HG03378 (cell line): Measurements from ENCODE around the gene IFT80.

ENCODE experiments used
- ATAC-seq: cut with Tn5 transposase; IDR thresholded peaks from one replicate; pipeline ENCODE4 v1.9.1; 2021; ENCODE audit warnings: mild to moderate bottlenecking, moderate library complexity; ENCODE audit not compliant: unreplicated experiment

Gene IFT80

DNA sequence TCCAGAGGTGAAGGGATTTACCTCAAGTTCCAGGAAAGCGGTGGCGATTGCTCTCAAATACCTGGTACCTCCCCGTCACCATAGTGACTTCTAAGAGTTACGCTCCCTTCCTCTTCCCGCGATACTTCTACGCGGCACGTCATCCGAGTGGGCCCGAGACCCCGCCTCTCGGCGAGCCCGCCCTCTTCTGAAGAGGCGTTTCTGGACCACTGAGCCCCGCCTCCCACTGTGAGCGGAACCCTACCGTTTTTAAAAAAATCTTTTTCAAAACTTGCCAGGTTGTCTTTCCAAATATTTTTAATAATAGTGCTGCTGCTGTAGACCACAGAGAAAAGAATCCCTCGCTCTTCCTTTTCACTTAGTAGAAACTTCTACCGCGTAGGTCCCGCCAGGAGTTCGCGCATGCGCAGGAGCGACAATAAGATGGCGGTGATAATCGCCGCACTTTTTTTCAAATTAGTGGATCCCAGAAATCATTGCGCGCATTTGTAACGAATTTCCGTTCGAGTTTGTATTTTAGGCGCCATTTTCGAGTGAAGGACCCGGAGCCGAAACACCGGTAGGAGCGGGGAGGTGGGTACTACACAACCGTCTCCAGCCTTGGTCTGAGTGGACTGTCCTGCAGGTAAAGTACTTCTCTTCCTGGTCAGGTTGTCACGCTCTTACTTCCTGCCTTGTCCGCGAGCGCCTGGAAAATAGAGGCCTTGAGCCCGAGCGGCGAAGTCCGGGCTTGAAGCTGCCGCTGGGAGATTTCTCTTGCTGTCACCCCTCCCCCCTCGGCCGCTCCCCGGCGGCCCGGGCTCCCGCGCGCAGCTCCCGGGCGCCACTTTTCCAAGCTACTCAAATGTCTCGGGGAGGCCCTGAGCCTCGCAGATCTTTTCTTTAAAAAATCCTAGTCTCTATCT is at the start of gene IFT80, which contains the start of gene SMC4:
Gene IFT80, minus strand, starts transcription at position 101 of the 905 bp plus-strand sequence. CDS start 14,625 bp downstream, outside the sequence.
Gene SMC4, plus strand, starts transcription at position 526 of the 905 bp plus-strand sequence. CDS start 1,177 bp downstream, outside the sequence.
- ATAC-seq = peak; percentile 92

DNA sequence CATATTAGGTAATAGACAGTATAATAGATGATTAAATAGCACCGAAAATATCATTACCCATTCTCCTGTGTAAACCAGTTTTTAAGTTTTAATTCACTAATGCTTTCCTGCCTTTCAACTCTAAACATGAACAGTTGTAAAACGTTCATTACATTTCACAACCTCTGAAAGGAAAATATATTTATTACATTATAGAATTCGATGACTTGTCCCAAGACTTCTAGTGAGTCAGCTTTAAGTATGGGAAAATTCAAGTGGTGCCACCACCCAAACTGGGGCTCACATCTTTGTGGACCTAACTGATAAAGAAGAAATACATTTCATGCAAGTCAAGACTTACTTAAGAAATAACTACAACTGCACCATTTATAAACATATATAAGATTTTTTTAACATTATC is 48.5 kb upstream of the IFT80 start:
- ATAC-seq = no peak

DNA sequence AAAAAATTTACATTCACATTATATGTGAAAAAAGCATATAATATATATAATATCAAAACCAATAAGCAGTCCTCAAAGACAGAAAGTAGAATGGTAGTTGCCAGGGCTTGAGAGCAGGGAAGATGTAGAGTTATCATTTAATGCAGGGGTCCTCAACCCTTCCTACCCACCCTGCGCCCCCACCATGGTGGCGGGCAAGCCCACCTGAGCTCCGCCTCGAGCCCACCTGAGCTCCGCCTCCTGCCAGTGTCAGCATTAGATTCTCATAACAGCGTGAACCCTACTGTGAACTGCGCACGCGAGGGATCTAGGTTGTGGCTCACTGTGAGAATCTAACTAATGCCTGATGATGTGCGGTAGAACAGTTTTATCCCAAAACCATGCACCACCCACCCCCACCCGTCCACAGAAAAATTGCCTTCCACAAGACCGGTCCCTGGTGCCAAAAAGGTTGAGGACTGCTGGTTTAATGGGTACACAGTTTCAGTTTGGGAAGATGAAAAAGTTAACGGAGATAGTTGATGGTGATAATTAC is 47.6 kb upstream of the IFT80 start:
- no peak for ATAC-seq

DNA sequence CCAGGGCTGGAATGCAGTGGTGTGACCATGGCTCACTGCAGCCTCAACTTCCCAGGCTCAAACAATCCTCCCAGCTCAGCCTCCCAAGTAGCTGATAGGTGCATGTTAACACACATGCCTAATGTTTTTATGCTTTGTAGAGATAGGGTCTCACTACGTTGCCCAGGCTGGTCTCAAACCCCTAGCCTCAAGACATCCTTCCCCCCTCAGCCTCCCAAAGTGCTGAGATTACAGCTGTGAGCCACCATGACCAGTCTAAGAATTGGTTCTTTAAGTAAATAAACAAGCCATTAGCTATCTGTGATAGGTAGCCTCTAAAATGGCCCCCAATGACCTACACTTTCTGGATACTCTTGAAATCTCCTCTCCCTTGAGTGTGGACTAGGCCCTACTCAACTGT is 46.8 kb upstream of the IFT80 start:
- ATAC-seq = no peak

DNA sequence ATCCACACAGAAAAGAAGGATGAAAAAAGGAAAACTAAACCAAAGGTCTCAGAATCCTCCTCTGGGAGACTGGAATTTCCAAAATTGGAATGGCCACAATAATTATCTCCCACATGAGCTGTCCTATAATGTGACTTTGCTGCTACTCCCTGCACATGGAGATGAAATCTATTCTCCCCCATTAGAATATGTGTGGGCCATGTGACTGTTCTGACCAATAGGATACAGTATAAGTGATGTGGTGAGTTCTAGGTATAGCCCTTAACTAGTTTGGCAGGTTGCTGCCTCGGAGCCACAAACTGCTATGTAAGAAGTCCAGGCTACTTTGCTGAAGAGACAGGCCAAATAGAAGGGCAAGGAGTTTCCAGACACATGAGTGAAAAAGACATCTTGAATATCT is 45.4 kb upstream of the IFT80 start:
- ATAC-seq = no peak

DNA sequence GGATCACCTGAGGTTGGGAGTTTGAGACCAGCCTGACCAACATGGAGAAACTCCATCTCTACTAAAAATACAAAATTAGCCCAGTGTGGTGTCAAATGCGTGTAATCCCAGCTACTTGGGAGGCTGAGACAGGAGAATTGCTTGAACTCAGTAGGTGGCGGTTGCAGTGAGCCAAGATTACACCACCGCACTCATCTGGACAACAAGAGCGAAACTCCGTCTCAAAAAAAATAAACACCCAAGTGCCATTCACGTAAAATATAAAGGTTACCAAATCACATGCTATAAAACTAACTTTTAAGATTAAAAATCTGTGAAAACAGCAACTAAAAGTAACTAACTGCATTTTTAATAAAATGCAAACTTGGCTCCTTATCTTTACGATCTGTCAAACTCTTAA is 41.7 kb upstream of the IFT80 start:
- ATAC-seq = no peak

DNA sequence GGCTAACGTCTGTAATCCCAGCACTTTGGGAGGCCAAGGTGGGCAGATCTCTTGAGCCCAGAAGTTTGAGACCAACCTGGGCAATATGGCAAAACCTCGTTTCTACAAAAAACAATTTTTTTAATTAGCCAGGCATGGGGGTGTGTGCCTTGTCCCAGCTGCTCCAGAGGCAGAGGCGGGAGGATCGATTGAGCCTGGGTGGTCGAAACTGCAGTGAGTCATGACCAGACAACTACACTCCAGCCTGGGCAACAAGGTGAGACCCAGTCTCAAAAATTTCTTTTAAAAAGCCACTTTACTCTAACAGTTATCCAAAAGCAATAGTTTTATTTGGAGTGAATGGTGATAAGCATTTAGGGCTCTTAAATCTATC is 38.0 kb upstream of the IFT80 start:
- ATAC-seq = no peak

DNA sequence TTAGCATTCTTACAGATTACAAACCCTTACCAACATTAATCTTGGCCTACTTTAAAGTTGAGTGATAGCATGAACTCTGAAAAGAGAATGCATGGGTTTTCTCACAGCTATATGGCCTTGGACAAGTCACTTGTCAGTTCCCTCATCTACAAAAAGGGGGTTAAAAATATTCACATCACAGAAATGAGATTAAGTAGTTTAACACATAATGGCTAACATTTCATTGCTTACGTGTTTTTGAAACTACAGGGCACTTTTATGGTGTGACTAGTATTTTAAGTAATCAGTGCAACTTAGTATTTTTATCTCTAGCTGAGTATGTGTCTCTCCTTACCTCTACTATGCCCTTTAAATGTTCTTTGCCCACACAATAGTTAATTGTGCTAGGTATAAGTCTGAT is 36.7 kb upstream of the IFT80 start:
- no peak for ATAC-seq

DNA sequence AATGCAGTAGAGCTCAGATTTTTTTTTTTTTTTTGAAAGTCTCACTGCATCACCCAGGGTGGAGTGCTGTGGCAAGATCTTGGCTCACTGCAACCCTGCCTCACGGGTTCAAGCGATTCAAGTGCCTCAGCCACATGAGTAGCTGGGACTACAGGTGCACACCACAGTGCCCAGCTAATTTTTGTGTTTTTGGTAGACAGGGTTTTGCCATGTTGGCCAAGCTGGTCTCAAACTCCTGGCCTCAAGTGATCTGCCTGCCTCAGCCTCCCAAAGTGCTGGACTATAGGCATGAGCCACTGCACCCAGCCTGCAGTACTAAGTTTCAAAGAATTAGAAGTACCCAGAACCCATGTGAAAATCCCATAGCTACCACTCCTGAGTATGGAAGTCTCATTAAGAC is 36.1 kb upstream of the IFT80 start:
- ATAC-seq = no peak

DNA sequence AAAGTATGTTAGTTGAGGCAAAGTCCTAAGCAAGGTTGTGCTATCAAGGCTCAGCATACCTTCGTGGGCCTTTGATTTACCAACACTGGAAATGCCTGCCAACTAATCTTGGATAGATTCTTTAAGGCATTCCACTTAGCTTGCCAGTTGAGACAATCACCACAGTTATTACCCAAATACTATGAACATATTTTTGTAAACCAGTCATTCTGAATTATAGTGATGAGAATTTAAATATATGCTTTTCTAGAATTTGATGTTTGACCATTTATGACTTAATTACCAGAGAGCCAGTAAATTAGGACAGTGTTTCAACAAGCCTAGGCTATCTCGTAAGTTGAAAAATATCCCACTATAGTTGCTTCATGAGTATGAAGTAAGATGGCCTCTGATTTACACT is 35.0 kb upstream of the IFT80 start:
- ATAC-seq = no peak

DNA sequence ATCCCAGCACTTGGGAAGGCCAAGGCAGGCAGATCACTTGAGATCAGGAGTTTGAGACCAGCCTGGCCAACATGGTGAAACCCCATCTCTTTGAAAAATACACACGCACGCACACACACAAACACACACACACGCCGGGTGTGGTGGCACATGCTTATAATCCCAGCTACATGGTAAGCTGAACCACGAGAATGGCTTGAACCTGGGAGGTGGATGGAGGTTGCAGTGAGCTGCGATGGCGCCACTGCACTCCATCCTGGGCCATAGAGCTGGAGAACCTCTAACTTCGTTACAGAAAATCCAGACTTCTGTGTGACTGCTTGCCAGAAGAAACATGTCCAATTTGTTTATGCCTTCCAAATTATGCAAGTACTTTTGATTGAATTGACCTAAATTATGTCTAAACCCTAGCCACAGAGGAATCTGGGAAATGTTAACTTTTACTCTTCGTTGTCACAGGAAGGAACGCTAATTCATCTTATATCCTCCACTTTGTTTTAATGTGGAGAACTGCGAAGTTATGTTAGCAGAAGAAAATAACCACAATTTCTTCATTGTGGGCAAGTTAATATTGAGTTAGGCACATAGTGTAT is 28.9 kb upstream of the IFT80 start:
- ATAC-seq = no peak

DNA sequence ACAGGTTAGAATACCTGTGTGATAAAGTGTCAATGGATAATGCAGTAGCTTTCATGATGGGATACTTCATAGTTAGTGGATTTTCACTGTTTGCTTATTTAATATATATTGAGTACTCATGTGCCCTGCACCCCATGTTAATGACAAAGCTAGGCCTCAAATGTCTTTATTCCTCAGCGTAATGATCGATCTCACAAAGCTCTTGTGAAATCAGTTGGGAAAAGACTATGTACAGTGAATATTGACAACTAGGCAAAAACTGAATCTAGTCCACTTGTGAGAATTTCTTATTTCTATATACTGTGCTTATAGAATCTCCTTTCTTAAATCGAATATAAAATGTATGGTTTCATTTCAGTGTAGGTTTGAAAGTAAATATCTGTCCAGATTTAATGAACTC is 18.3 kb upstream of the IFT80 start:
- ATAC-seq = no peak

DNA sequence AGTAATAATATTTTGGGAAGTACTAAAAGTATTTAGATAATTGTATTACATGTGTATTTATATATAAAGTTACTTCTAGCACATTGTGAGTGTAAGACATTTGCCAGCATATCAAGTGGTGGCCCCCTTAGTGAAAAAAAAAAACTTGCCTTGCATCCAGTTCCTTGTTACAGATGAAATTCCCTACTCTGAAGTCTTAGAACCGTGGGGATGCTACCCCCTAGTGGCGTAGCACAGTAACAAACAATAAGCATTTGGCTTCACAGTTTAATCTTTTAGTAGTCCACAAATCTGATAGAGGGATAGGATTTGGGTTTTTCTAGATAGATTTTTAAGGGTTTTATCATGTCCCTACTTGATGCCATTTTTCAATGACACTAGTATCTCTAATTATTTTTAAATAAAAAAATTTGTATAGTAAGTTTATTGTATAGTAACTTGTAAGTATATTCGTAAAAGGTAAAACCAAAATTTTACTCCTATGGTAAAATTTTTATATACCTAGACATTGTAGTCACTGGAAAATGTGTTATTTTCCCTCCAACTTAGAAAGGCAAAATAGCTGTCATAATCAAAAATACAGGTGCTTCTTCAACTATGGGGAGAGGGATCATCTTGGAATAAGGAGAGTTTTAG is 14.7 kb upstream of the IFT80 start:
- ATAC-seq = peak; percentile 88

DNA sequence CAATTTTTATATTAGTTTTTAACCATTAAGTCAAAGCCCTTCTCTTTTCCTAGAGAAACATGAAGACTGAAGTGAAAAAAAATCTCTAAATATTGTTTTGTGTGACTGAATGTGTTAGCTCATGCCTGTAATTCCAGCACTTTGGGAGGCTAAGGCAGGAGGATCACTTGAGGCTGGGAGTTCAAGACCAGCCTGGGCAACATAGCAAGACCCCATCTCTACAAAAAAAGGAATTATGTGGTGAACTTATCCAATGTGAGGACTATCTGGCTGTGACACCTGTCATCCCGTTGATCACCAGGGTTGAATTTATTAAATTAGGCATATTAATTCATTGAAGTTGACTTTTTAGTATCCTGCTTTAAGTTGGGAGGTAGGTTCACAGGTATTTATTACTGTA is 13.5 kb upstream of the IFT80 start:
- no peak for ATAC-seq

DNA sequence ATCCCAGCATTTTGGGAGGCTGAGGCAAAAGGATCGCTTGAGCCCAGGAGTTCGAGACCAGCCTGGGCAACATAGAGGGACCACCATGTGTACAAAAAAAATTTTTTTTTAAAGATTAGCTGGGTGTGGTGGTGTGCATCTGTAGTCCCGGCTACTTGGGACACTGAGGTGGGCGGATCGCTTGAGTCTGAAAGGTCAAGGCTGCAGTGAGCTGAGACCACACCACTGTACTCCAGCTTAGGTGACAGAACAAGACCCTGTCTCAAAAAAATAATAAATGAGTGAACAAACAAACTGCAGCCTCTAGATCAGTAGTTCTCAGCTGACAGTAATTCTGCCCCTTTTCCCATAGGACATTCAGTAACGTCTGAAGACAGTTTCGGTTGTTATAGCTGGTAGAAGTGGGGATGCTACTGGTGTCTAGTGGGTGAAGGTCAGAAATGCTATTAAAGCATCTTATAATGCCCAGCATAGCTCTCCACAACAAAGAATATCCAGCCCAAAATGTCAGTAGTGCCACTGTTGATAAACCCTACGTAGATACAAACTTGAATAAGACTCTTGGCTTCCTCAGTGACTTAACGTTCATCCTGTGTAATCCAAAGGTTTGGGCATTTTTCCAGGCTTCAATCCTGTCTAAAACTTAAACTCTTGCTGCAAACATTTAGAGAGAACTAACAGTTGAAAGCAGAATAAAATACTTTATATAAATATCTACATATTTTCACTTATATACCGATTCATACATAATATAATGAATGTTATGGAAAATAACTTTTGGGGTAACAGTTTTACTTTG is 11.0 kb upstream of the IFT80 start:
- no peak for ATAC-seq

DNA sequence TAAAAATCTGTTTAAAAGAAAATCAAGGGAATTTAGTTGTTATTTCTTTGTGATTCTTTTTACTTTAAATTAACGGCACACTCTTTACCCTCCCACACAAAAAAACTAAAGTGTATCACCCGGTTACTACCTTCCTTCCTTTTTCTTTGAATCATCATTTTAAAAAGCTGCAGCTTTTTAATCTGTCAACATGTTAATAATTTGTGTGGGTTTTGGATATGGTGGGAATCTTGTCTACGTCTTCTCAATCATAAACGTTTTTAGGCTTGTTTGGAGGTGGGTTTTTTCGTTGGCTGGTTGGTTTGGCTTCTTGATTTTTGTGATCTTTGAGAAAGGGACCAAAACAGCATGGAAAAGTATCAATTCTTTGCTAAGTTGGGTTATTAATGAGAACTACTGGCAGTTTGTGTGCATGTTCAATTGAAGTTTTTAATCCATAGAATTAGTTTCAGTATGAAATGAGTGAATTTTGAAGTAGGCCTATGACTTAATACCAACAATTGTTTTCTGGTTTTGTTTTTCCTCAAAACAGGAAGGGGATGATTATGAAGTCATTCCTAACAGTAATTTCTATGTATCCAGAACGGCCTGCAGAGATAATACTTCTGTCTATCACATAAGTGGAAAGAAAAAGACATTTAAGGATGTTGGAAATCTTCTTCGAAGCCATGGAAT is 4.9 kb upstream of the IFT80 start:
- no peak for ATAC-seq

DNA sequence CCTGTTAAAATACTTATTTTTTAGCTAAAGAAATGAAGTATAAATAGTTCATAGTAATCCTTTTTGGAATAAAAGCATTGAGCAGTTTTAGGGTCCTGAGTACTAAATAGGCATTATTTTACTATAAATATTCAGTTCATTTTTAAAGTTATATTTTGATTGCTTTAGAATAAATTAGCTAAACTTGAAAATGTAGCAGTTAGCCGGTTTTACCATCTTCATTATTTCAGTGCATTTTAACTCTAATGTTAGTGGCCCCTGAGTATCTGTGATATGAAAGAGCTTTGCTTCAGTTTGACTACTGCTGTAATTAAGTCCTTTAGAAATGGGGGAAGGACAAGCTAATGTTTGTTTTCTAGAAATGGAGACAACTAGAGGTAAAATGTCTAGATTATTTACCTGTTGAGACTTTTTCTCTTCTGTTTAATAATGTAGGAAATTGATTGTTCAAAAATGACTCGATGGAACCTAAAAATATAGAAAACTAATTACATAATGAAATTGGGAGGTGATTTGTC is 4.1 kb upstream of the IFT80 start:
- ATAC-seq = no peak

DNA sequence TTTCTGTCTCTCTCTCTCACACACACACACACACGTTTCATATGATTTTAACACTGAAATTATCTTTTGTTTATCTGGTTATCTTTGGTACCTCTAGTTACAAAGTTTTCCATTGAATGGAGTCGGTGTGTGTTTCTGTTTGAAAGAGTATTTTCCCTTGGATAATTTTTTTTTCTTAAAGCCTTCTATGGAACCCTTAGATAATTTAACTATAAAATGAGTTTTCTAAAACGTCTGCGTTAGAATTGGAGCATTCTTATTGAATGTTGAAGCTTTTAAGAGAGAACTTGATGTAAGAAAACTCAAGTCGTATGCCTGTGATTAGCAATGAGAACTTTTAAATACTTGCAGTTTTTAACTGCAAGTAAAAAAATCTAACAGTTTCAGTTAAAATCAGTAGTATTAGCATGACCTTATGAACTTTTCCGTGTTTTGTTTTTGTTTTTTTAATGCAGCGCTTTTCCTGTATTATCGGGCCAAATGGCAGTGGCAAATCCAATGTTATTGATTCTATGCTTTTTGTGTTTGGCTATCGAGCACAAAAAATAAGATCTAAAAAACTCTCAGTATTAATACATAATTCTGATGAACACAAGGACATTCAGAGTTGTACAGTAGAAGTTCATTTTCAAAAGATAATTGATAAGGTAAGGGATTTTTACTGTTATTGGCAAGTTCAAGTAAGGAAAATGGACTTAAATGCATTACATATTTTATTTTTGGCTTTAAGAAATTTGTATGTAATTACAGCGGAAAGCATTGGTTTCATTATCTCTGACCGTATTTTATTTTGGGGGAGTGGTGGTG is 3.4 kb upstream of the IFT80 start:
- no peak for ATAC-seq
